HepG2 (cell line): ENCODE results near the gene RSKR. TPM values are rescaled to one million over a fixed set of nuclear protein-coding genes. Genes with fewer than 3 reads are reported as not detected.

ENCODE experiments used
- ATAC-seq: fragments of 200-7000 bp; cut with Tn5 transposase; 3 replicates; pipeline ENCODE4 v1.9.1; 2020; ENCODE audit warnings: mild to moderate bottlenecking, moderate library complexity
- BruUV-seq: library from RNA; stranded (reverse); fragments of 400-500 nt; replicated peaks from 2 replicates; lab custom pipeline; 2021; lab: Mats Ljungman, UMichigan
- CTCF ChIA-PET: fragments of 300-600 bp; formaldehyde crosslinking; extraction: SDS; loops from one replicate; lab custom pipeline; 2021; ENCODE audit warnings: low total read pairs, inconsistent platforms, low intra/inter-chr PET ratio; lab: Yijun Ruan, JAX
- POLR2A ChIA-PET: fragments of 350-600 bp; sonication (Branson Sonifier 250); formaldehyde crosslinking; loops from one replicate; lab custom pipeline; 2020; ENCODE audit warnings: antibody characterized with exemption, inconsistent platforms; lab: Yijun Ruan, JAX
- DNase-seq: peaks from one replicate; pipeline ENCODE4 v3.0.0-alpha.2; 2015; ENCODE audit warnings: low spot score
- FAIRE-seq: peaks from 3 replicates; lab custom pipeline; 2011; peaks lifted over from hg19 to GRCh38; lab: Jason Lieb, UNC
- H2AFZ ChIP-seq: one replicate; pipeline ENCODE4 v1.6.1; 2011; ENCODE audit warnings: low read length, inconsistent platforms
- H3K27ac ChIP-seq: fragments of 300-600 bp; 3 replicates; pipeline ENCODE4 v1.8.0; 2011; ENCODE audit warnings: mixed run types, mild to moderate bottlenecking, mixed read lengths, low read length, inconsistent platforms; ENCODE audit not compliant: insufficient read depth; ENCODE audit errors: extremely low read length
- H3K27me3 ChIP-seq, 2 experiments: fragments of 200-600 bp in 1 of 2; 2 replicates in 1 of 2; 3 replicates in 1 of 2; pipeline versions ENCODE4 v1.6.0 to v1.8.0; 2011; ENCODE audit warnings: low read length in 2 of 2, mild to moderate bottlenecking in 2 of 2, moderate library complexity in 2 of 2, inconsistent platforms in 1 of 2; ENCODE audit not compliant: insufficient read depth in 2 of 2, control insufficient read depth in 1 of 2
- H3K36me3 ChIP-seq, 2 experiments: fragments of 200-600 bp in 1 of 2; replicated peaks in 1 of 2; 2 replicates in 1 of 2; 3 replicates in 1 of 2; pipeline versions ENCODE4 v1.5.1 to v1.8.0; 2011; ENCODE audit warnings: low read length in 2 of 2, inconsistent platforms in 1 of 2; ENCODE audit not compliant: insufficient read depth in 2 of 2, control insufficient read depth in 1 of 2
- H3K4me1 ChIP-seq: 2 replicates; pipeline ENCODE4 v1.5.1; 2012; ENCODE audit warnings: low read length, inconsistent platforms; ENCODE audit not compliant: insufficient read depth
- H3K4me2 ChIP-seq: 2 replicates; pipeline ENCODE4 v1.6.0; 2011; ENCODE audit warnings: low read depth, low read length, inconsistent platforms
- H3K4me3 ChIP-seq, 3 experiments: fragments of 200-600 bp in 1 of 3; sonication (generic), shearing (Covaris generic) in 1 of 3; replicated peaks in 1 of 3; 2 replicates each; pipeline ENCODE4 v1.5.1; 2011 to 2016; ENCODE audit warnings: low read length in 3 of 3, inconsistent platforms in 2 of 3, low read depth in 2 of 3, mild to moderate bottlenecking in 2 of 3, control low read depth in 1 of 3, mixed read lengths in 1 of 3; ENCODE audit not compliant: insufficient read depth in 1 of 3
- H3K79me2 ChIP-seq: one replicate; pipeline ENCODE4 v1.6.1; 2011; ENCODE audit warnings: low read length, inconsistent platforms; ENCODE audit not compliant: insufficient read depth
- H3K9ac ChIP-seq: 2 replicates; pipeline ENCODE4 v1.6.0; 2011; ENCODE audit warnings: mild to moderate bottlenecking, low read depth, low read length, inconsistent platforms; ENCODE audit not compliant: insufficient read depth
- H3K9me3 ChIP-seq: 2 replicates; pipeline ENCODE4 v1.5.1; 2012; ENCODE audit warnings: mild to moderate bottlenecking, low read length
- H4K20me1 ChIP-seq: 2 replicates; pipeline ENCODE4 v1.6.0; 2011; ENCODE audit warnings: inconsistent platforms, mild to moderate bottlenecking, low read length, moderate library complexity; ENCODE audit not compliant: insufficient read depth
- CCAR2 ChIP-seq: fragments of 200-400 bp; formaldehyde crosslinking; optimal IDR thresholded peaks from 2 replicates; pipeline ENCODE3; 2018; ENCODE audit warnings: low read depth, mild to moderate bottlenecking, low read length, moderate library complexity
- FOXA1 ChIP-seq, 2 experiments: fragments of 450-650 bp in 1 of 2; sonication (generic) in 1 of 2; formaldehyde crosslinking in 1 of 2; IDR thresholded peaks; 2 replicates each; pipeline versions ENCODE4 v1.4.0 to v1.6.1; 2016 to 2020; ENCODE audit warnings: missing genetic modification reagents in 1 of 2
- FOXC1 ChIP-seq: sonication (generic); formaldehyde crosslinking; IDR thresholded peaks from 2 replicates; pipeline ENCODE4 v1.8.0; 2022; ENCODE audit warnings: mild to moderate bottlenecking, missing genetic modification reagents, borderline replicate concordance
- LCORL ChIP-seq, 2 experiments: fragments of 450-650 bp in 1 of 2; sonication (generic) in 1 of 2; formaldehyde crosslinking in 1 of 2; IDR thresholded peaks; 2 replicates each; pipeline versions ENCODE4 v1.5.0 to v1.6.1; 2017 to 2020; ENCODE audit warnings: antibody characterized with exemption in 1 of 2, missing genetic modification reagents in 1 of 2
- NCOA5 ChIP-seq: sonication (generic); formaldehyde crosslinking; IDR thresholded peaks from 2 replicates; pipeline ENCODE4 v1.4.0; 2020; ENCODE audit warnings: missing genetic modification reagents
- PLRG1 ChIP-seq: fragments of 450-650 bp; conservative IDR thresholded peaks from 2 replicates; pipeline ENCODE4 v1.6.1; 2016
- RORA ChIP-seq: sonication (generic); formaldehyde crosslinking; IDR thresholded peaks from 2 replicates; pipeline ENCODE4 v1.5.0; 2020; ENCODE audit warnings: mild to moderate bottlenecking, missing genetic modification reagents, moderate library complexity
- SMARCC2 ChIP-seq: fragments of 450-650 bp; IDR thresholded peaks from 2 replicates; pipeline ENCODE4 v1.6.1; 2017; ENCODE audit warnings: antibody characterized with exemption, mild to moderate bottlenecking
- SOX6 ChIP-seq, 2 experiments: fragments of 450-650 bp in 1 of 2; sonication (generic) in 1 of 2; formaldehyde crosslinking in 1 of 2; IDR thresholded peaks; 2 replicates each; pipeline versions ENCODE4 v1.4.0 to v1.6.1; 2017 to 2020; ENCODE audit warnings: antibody characterized with exemption in 1 of 2, mild to moderate bottlenecking in 1 of 2, missing genetic modification reagents in 1 of 2
- ZBTB21 ChIP-seq: sonication (generic); formaldehyde crosslinking; IDR thresholded peaks from 2 replicates; pipeline ENCODE4 v1.4.0; 2020; ENCODE audit warnings: missing genetic modification reagents
- ZNF138 ChIP-seq: sonication (generic); formaldehyde crosslinking; IDR thresholded peaks from 2 replicates; pipeline ENCODE4 v1.5.0; 2020; ENCODE audit warnings: mild to moderate bottlenecking, low read depth, missing genetic modification reagents
- ZNF33A ChIP-seq: sonication (generic); formaldehyde crosslinking; IDR thresholded peaks from 2 replicates; pipeline ENCODE4 v1.5.1; 2020; ENCODE audit warnings: missing genetic modification reagents, mild to moderate bottlenecking, moderate library complexity, borderline replicate concordance
- WGBS: methylation state at CpG from one replicate; pipeline ENCODE4 v1.1.6; 2017; ENCODE audit warnings: low lambda C conversion rate; 5-methylcytosine and 5-hydroxymethylcytosine counted together
- in situ Hi-C: cut with HindIII; loops from 2 replicates; pipeline ENCODE4 v1.10.0; 2017; ENCODE audit warnings: low pct_unique_long_range_greater_than_20kb; ENCODE audit not compliant: extremely low pct_ligation_motif_present
- intact Hi-C: fragments of 100-400 bp; cut with micrococcal nuclease; formaldehyde crosslinking; loops from one replicate; pipeline ENCODE4 v1.10.0; 2022; ENCODE audit not compliant: unreplicated experiment
- polyA plus RNA-seq, 8 experiments: library from polyadenylated mRNA; depleted of rRNA in 3 of 8; stranded (reverse) in 7 of 8; unstranded in 1 of 8; fragments of >200 nt; fragmentation: Illumina TruSeq in 4 of 8; extraction: Trizol in 4 of 8; gene quantifications; 2 replicates each; pipeline versions ENCODE4 v1.2.1 to v1.2.3, GENCODE V29; 2011 to 2016; ENCODE audit warnings: low read depth in 4 of 8, missing spikeins in 1 of 8, mixed read lengths in 1 of 8; ENCODE audit not compliant: insufficient read depth in 1 of 8
- total RNA-seq, 5 experiments: library from RNA; depleted of rRNA; stranded (reverse); fragments of >200 nt; fragmentation: Illumina TruSeq; extraction: Trizol; gene quantifications; 2 replicates each; pipeline ENCODE4 v1.2.3, GENCODE V29; 2016; ENCODE audit warnings: low read depth in 1 of 5
- TF ChIP-seq, protein P1 (sequence below): sonication (generic); formaldehyde crosslinking; IDR thresholded peaks from 2 replicates; pipeline ENCODE4 v1.4.0; 2020; ENCODE audit warnings: missing genetic modification reagents
- TF ChIP-seq, protein P2 (sequence below): sonication (generic); formaldehyde crosslinking; IDR thresholded peaks from 2 replicates; pipeline ENCODE4 v1.4.0; 2020; ENCODE audit warnings: missing genetic modification reagents

The RSKR gene
- total and polyA plus RNA-seq, 2 of the 13 experiments (the other 11 are each of a cell fraction or from before 2014, with no cell fraction given) = 5.0 to 10.4 TPM

DNA sequence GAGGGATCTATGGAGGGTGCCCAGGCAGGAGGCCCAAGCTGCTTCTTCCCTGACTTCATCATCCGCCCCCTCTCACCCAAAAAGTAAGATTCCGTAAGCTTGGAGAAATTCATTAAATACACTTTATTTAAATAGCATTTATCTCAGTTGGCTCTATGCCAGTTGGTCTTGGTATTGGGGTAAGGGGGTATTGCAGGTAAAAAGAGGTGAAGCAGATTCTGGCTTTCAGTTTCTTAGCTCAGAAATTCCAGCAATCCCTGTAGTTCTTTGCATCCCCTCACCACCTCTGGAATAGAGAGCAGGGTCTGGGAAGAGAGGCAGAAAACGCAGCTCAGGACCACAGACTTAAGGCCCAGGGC lies 36.5 kb downstream of the RSKR start:
- no peak for FAIRE-seq
- Histone ChIP-seq H3K4me2 (peak overlapping the region; percentile 28; the same call in 1 of the 2 replicates), H3K4me1 (peaks cover 43% of the 10 kb centered on the region), H3K27ac (peak overlapping the region; percentile 52), H3K9me3 (no peaks in the 10 kb centered on the region), H4K20me1 (no peaks in the 10 kb centered on the region), H2AFZ (no peak overlapping the region), H3K4me3 (no peak overlapping the region), H3K27me3 (no peaks in the 10 kb centered on the region), H3K79me2 (peaks cover 4% of the 10 kb centered on the region), H3K9ac (no peak overlapping the region), H3K36me3 (peaks cover 21 to 45% of the 10 kb centered on the region in 2 experiments)
- no peak for TF ChIP-seq ZNF138 (CRISPR knock-in tag)
- TF ChIP-seq LCORL (IDR thresholded peaks at IDR 0.05) = peak; percentile 62; the same call in 1 of the 2 replicates
- no peak for TF ChIP-seq LCORL (CRISPR knock-in tag; IDR thresholded peaks at IDR 0.05)
- TF ChIP-seq PLRG1 = no peak
- no peak for TF ChIP-seq FOXA1 (IDR thresholded peaks at IDR 0.05)
- no peak for TF ChIP-seq FOXA1 (CRISPR knock-in tag; IDR thresholded peaks at IDR 0.05)
- TF ChIP-seq SMARCC2 = no peak
- no peak for TF ChIP-seq ZNF33A (CRISPR knock-in tag)
- DNase-seq = no peak
- in situ Hi-C loops (no loop called here), intact Hi-C loops (no loop called here)
- 100% methylated on average over 3 of the region's 3 CpGs for WGBS
- BruUV-seq = no TSS peak
- ChIA-PET CTCF (no interaction called here), POLR2A (interaction anchor here (1.3 to 1.4 kb wide), 2 partner anchors 22 to 67 kb away, joined by 7 to 8 read pairs; partner anchors contain the start of genes BLTP2 and SPAG5)
- no peak for ATAC-seq

DNA sequence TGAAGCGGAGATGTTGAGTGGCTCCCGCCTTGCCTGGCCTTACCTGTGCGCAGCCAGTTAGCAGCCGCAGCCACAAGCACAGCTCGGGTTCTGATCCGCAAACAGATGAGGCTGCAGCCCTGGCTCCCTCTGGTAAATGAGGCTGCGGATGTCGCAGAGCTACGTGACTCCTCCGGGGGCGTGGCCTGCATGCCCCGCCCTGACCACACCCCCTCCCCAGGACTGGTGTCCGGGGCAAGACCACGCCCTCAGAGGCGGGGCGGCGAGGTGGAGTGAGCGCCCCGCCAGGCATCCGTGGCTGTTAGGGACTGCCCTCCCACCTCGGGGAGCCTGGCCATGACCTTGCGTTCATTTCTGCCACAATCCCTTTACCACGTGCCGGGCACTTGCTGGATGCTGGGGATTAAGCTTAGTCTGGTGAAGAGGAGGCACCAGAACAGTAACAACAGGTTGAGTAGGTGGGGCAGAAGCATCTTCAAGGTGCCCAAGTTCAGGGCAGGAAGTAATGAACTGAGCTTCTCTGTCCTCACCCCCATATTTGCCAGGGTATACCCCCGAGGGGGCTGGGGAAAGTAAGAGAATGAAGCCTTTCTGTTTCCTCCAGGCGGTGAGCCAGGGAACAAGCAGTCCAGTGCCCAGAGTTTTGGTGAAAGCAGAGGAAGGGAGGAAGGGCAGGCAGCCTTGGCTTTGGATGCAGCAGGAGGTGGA lies 37.1 kb downstream of the RSKR start, which contains the start of gene ALDOC:
TSS of gene ALDOC (minus strand) at position 138 of the 708 bp plus-strand sequence. CDS start 1,363 bp downstream, outside the sequence.
- DNase-seq (peak; percentile 86), ATAC-seq (peak; percentile 85), FAIRE-seq (peak; percentile 90)
- Histone ChIP-seq H3K79me2 (peaks cover 4% of the 10 kb centered on the region), H3K27me3 (no peaks in the 10 kb centered on the region), H3K4me3 (peak within 1 kb of the TSS in 2 of 3 experiments; percentile 29 to 63; a peak in 4 of 6 replicates), H3K4me1 (peaks cover 48% of the 10 kb centered on the region), H3K36me3 (peaks cover 18 to 40% of the 10 kb centered on the region in 2 experiments), H3K27ac (peak within 1 kb of the TSS; percentile 52), H3K4me2 (peak within 1 kb of the TSS; percentile 59), H3K9ac (peak within 1 kb of the TSS; percentile 49; the same call in 1 of the 2 replicates), H3K9me3 (no peaks in the 10 kb centered on the region), H4K20me1 (no peaks in the 10 kb centered on the region), H2AFZ (no peak within 1 kb of the TSS)
- intact Hi-C loops = loop anchor here (1.0 kb wide), 1 partner anchor 22 kb away; the partner anchor contains the start of gene SPAG5
- BruUV-seq = no TSS peak
- WGBS = 76% methylated on average over 2 of the region's 26 CpGs
- in situ Hi-C loops = no loop called here
- ChIA-PET CTCF (no interaction called here), POLR2A (interaction anchor here (0.6 to 1.4 kb wide), 6 partner anchors 20 to 241 kb away, joined by 3 to 8 read pairs (median 4); partner anchors contain the start of genes BLTP2, SPAG5, TNFAIP1 and UNC119)
- TF ChIP-seq ZBTB21 (CRISPR knock-in tag) = no peak
- no peak for TF ChIP-seq CCAR2
- no peak for TF ChIP-seq NCOA5 (CRISPR knock-in tag)
- TF ChIP-seq RORA (CRISPR knock-in tag) = no peak
- TF ChIP-seq, protein P1, sequence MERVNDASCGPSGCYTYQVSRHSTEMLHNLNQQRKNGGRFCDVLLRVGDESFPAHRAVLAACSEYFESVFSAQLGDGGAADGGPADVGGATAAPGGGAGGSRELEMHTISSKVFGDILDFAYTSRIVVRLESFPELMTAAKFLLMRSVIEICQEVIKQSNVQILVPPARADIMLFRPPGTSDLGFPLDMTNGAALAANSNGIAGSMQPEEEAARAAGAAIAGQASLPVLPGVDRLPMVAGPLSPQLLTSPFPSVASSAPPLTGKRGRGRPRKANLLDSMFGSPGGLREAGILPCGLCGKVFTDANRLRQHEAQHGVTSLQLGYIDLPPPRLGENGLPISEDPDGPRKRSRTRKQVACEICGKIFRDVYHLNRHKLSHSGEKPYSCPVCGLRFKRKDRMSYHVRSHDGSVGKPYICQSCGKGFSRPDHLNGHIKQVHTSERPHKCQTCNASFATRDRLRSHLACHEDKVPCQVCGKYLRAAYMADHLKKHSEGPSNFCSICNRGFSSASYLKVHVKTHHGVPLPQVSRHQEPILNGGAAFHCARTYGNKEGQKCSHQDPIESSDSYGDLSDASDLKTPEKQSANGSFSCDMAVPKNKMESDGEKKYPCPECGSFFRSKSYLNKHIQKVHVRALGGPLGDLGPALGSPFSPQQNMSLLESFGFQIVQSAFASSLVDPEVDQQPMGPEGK = peak; percentile 58
- no peak for TF ChIP-seq SOX6 (IDR thresholded peaks at IDR 0.05)
- peak; percentile 77 for TF ChIP-seq SOX6 (CRISPR knock-in tag; IDR thresholded peaks at IDR 0.05)
- no peak for TF ChIP-seq FOXC1 (CRISPR knock-in tag)
- TF ChIP-seq, protein P2, sequence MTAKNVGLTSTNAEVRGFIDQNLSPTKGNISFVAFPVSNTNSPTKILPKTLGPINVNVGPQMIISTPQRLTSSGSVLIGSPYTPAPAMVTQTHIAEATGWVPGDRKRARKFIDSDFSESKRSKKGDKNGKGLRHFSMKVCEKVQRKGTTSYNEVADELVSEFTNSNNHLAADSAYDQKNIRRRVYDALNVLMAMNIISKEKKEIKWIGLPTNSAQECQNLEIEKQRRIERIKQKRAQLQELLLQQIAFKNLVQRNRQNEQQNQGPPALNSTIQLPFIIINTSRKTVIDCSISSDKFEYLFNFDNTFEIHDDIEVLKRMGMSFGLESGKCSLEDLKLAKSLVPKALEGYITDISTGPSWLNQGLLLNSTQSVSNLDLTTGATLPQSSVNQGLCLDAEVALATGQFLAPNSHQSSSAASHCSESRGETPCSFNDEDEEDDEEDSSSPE (CRISPR knock-in tag) = peak; percentile 60; the same call in 1 of the 2 replicates
